ENCODE measurements around the gene SLC16A1.

DNA sequence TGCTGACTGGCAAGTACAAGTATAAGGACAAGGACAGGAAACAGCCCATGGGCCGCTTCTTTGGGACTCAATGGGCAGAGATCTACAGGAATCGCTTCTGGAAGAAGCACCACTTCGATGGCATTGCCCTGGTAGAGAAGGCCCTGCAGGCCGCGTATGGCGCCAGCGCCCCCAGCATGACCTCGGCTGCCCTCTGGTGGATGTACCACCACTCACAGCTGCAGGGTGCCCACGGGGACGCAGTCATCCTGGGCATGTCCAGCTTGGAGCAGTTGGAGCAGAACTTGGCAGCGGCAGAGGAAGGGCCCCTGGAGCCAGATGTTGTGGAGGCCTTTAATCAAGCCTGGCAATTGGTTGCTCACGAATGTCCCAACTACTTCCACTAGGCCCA is 32.0 kb downstream of the SLC16A1 start:
- TF ChIP-seq POLR2AphosphoS5 (IDR thresholded peaks at IDR 0.05; ENCODE audit: insufficient read depth, low read depth, low read length): no peak
- TF ChIP-seq, protein P1, sequence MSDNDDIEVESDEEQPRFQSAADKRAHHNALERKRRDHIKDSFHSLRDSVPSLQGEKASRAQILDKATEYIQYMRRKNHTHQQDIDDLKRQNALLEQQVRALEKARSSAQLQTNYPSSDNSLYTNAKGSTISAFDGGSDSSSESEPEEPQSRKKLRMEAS (IDR thresholded peaks at IDR 0.05; ENCODE audit: insufficient read depth, insufficient read length): no peak
- TF ChIP-seq MYC (IDR thresholded peaks at IDR 0.05; ENCODE audit: low read depth, low read length): no peak
- TF ChIP-seq, protein P2, sequence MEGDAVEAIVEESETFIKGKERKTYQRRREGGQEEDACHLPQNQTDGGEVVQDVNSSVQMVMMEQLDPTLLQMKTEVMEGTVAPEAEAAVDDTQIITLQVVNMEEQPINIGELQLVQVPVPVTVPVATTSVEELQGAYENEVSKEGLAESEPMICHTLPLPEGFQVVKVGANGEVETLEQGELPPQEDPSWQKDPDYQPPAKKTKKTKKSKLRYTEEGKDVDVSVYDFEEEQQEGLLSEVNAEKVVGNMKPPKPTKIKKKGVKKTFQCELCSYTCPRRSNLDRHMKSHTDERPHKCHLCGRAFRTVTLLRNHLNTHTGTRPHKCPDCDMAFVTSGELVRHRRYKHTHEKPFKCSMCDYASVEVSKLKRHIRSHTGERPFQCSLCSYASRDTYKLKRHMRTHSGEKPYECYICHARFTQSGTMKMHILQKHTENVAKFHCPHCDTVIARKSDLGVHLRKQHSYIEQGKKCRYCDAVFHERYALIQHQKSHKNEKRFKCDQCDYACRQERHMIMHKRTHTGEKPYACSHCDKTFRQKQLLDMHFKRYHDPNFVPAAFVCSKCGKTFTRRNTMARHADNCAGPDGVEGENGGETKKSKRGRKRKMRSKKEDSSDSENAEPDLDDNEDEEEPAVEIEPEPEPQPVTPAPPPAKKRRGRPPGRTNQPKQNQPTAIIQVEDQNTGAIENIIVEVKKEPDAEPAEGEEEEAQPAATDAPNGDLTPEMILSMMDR (IDR thresholded peaks at IDR 0.05; ENCODE audit: extremely low read depth in 1 of 2, insufficient read depth in 1 of 2, low read depth in 1 of 2, low read length in 2 of 2): no peak
- TF ChIP-seq POLR2A (IDR thresholded peaks at IDR 0.05; ENCODE audit: low read depth, low read length): no peak
- TF ChIP-seq EZH2 (IDR thresholded peaks at IDR 0.05; ENCODE audit: borderline replicate concordance, low read depth, low read length, severe bottlenecking): no peak
- TF ChIP-seq GATA2 (IDR thresholded peaks at IDR 0.05; ENCODE audit: insufficient read depth, insufficient read length, low read depth, low read length): no peak

Data from endothelial cell of umbilical vein (primary cell).